H1 (cell line): Measurements from ENCODE around the gene LMNA. TPM values are rescaled to one million over a fixed set of nuclear protein-coding genes. Genes with fewer than 3 reads are reported as not detected.

ENCODE experiments used
- KDM1A ChIP-seq: fragments of 200-600, 300-600 bp; sonication (generic); IDR thresholded peaks from 2 replicates; pipeline ENCODE4 v1.7.1; 2016; ENCODE audit warnings: mild to moderate bottlenecking, low read length, borderline replicate concordance
- polyA plus RNA-seq, 7 experiments: library from polyadenylated mRNA; depleted of rRNA in 3 of 7; stranded (reverse) in 5 of 7; unstranded in 2 of 7; fragments of >200 nt in 5 of 7; fragments of 200-250 nt in 2 of 7; gene quantifications; 1 replicate in 5 of 7; 2 replicates in 1 of 7; 4 replicates in 1 of 7; pipeline versions ENCODE4 v1.2.1 to v1.2.3, GENCODE V29; 2011 to 2013; ENCODE audit warnings: missing spikeins in 2 of 7, mixed read lengths in 2 of 7
- total RNA-seq: library from RNA; stranded (reverse); fragmentation: NEBNext Ultra II Directional; extraction: Animal tissue kit (Norgen Biotek cat#: 25700); gene quantifications from 2 replicates; pipeline ENCODE4 v1.2.1, GENCODE V29; 2021
- TF ChIP-seq, protein P1 (sequence below): fragments of 300-600 bp; sonication (generic); IDR thresholded peaks from 2 replicates; pipeline ENCODE4 v1.7.1; 2012; ENCODE audit warnings: low read length, moderate library complexity, mild to moderate bottlenecking, inconsistent platforms; ENCODE audit not compliant: insufficient replicate concordance

LMNA gene
- total and polyA plus RNA-seq, 2 of the 8 experiments (the other 6 are each of a cell fraction or from before 2014, with no cell fraction given) = 25.8 to 46.8 TPM

DNA sequence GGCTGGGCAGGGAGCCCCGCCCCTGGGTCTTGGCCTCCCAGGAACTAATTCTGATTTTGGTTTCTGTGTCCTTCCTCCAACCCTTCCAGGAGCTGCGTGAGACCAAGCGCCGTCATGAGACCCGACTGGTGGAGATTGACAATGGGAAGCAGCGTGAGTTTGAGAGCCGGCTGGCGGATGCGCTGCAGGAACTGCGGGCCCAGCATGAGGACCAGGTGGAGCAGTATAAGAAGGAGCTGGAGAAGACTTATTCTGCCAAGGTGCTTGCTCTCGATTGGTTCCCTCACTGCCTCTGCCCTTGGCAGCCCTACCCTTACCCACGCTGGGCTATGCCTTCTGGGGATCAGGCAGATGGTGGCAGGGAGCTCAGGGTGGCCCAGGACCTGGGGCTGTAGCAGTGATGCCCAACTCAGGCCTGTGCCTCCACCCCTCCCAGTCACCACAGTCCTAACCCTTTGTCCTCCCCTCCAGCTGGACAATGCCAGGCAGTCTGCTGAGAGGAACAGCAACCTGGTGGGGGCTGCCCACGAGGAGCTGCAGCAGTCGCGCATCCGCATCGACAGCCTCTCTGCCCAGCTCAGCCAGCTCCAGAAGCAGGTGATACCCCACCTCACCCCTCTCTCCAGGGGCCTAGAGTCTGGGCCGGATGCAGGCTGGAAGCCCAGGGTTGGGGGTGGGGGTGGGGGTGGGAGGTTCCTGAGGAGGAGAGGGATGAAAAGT, 20.4 kb downstream of the LMNA start (continued):
- TF ChIP-seq, protein P1, sequence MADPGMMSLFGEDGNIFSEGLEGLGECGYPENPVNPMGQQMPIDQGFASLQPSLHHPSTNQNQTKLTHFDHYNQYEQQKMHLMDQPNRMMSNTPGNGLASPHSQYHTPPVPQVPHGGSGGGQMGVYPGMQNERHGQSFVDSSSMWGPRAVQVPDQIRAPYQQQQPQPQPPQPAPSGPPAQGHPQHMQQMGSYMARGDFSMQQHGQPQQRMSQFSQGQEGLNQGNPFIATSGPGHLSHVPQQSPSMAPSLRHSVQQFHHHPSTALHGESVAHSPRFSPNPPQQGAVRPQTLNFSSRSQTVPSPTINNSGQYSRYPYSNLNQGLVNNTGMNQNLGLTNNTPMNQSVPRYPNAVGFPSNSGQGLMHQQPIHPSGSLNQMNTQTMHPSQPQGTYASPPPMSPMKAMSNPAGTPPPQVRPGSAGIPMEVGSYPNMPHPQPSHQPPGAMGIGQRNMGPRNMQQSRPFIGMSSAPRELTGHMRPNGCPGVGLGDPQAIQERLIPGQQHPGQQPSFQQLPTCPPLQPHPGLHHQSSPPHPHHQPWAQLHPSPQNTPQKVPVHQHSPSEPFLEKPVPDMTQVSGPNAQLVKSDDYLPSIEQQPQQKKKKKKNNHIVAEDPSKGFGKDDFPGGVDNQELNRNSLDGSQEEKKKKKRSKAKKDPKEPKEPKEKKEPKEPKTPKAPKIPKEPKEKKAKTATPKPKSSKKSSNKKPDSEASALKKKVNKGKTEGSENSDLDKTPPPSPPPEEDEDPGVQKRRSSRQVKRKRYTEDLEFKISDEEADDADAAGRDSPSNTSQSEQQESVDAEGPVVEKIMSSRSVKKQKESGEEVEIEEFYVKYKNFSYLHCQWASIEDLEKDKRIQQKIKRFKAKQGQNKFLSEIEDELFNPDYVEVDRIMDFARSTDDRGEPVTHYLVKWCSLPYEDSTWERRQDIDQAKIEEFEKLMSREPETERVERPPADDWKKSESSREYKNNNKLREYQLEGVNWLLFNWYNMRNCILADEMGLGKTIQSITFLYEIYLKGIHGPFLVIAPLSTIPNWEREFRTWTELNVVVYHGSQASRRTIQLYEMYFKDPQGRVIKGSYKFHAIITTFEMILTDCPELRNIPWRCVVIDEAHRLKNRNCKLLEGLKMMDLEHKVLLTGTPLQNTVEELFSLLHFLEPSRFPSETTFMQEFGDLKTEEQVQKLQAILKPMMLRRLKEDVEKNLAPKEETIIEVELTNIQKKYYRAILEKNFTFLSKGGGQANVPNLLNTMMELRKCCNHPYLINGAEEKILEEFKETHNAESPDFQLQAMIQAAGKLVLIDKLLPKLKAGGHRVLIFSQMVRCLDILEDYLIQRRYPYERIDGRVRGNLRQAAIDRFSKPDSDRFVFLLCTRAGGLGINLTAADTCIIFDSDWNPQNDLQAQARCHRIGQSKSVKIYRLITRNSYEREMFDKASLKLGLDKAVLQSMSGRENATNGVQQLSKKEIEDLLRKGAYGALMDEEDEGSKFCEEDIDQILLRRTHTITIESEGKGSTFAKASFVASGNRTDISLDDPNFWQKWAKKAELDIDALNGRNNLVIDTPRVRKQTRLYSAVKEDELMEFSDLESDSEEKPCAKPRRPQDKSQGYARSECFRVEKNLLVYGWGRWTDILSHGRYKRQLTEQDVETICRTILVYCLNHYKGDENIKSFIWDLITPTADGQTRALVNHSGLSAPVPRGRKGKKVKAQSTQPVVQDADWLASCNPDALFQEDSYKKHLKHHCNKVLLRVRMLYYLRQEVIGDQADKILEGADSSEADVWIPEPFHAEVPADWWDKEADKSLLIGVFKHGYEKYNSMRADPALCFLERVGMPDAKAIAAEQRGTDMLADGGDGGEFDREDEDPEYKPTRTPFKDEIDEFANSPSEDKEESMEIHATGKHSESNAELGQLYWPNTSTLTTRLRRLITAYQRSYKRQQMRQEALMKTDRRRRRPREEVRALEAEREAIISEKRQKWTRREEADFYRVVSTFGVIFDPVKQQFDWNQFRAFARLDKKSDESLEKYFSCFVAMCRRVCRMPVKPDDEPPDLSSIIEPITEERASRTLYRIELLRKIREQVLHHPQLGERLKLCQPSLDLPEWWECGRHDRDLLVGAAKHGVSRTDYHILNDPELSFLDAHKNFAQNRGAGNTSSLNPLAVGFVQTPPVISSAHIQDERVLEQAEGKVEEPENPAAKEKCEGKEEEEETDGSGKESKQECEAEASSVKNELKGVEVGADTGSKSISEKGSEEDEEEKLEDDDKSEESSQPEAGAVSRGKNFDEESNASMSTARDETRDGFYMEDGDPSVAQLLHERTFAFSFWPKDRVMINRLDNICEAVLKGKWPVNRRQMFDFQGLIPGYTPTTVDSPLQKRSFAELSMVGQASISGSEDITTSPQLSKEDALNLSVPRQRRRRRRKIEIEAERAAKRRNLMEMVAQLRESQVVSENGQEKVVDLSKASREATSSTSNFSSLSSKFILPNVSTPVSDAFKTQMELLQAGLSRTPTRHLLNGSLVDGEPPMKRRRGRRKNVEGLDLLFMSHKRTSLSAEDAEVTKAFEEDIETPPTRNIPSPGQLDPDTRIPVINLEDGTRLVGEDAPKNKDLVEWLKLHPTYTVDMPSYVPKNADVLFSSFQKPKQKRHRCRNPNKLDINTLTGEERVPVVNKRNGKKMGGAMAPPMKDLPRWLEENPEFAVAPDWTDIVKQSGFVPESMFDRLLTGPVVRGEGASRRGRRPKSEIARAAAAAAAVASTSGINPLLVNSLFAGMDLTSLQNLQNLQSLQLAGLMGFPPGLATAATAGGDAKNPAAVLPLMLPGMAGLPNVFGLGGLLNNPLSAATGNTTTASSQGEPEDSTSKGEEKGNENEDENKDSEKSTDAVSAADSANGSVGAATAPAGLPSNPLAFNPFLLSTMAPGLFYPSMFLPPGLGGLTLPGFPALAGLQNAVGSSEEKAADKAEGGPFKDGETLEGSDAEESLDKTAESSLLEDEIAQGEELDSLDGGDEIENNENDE = no peak
- TF ChIP-seq KDM1A = no peak
